ENCODE results near the gene MAPK12. TPM values are rescaled to one million over a fixed set of nuclear protein-coding genes. Genes with fewer than 3 reads are reported as not detected.

MAPK12 gene
- total and polyA plus RNA-seq, 2 donors (not counting 1 experiment from before 2014, with no cell fraction given): 6.5 to 7.8 TPM

DNA sequence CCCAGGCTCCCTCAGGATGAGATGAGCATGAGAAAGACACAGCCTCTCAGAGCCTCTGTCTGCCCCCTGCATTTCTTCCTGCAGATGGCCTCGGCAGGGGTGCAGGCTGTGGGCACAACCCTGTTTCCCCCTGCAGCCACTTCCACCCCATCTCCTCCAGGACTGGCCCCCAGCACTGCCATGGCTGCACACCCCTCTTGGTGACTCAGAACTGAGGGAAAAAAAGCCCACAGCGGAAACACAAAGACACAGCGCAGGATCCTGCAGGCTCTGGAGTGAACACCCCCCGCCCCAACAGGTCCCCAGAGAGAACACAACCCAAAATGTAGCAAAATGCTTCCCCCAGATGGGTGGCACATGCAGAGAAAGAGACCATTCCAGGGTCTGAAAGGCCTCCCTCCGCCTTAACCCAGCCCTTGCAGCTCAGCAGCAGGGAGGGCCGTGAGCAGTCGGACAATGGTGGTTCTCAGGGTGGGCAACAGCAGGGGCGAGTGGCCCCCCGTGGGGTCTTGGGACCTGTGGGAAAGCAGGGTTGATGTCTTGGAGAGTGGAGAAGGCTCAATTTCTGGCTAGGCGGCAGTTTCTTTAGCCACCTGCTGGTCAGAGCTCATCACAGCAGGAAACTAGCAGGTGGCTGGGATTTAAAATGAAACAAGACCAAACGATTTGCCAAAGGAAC, 24.6 kb downstream of the MAPK12 start:
- H3K36me3 ChIP-seq (replicated peaks in 1 of 2; ENCODE audit: control extremely low read depth in 1 of 2, control insufficient read depth in 1 of 2, extremely low read depth in 1 of 2, insufficient read depth in 2 of 2, low read length in 1 of 2): peaks cover 0 to 40% of the 10 kb centered on the region in 2 experiments
- POLR2A ChIA-PET: no interaction called here
- H3K79me2 ChIP-seq (ENCODE audit: control insufficient read depth, insufficient read depth, low read length): peaks cover 80% of the 10 kb centered on the region

More for the DNA sequence above, 24.6 kb downstream of the MAPK12 start:
- TF ChIP-seq EZH2 (IDR thresholded peaks at IDR 0.05; ENCODE audit: borderline replicate concordance, insufficient read depth, low read depth, low read length, poor library complexity, severe bottlenecking) (no peak), CTCF (IDR thresholded peaks at IDR 0.05) (peak; percentile 51)
- Histone ChIP-seq H3K9ac (ENCODE audit: low read length) (no peak overlapping the region), H3K4me2 (replicated peaks; ENCODE audit: low read depth, low read length, poor library complexity, severe bottlenecking) (no peak overlapping the region), H4K20me1 (ENCODE audit: control insufficient read depth, insufficient read depth, low read length, poor library complexity, severe bottlenecking) (peaks cover 85% of the 10 kb centered on the region), H3K27me3 (replicated peaks in 1 of 4; ENCODE audit: control extremely low read depth in 1 of 4, control insufficient read depth in 3 of 4, insufficient read depth in 4 of 4, low read length in 3 of 4) (no peaks in the 10 kb centered on the region), H3K4me3 (ENCODE audit: control extremely low read depth in 1 of 5, extremely low read depth in 1 of 5, insufficient read depth in 1 of 5, low read depth in 2 of 5, low read length in 4 of 5) (no peak overlapping the region), H3K4me1 (ENCODE audit: control insufficient read depth in 2 of 2, insufficient read depth in 2 of 2, low read length in 2 of 2) (peaks cover 6 to 11% of the 10 kb centered on the region in 2 donors), H3K9me3 (ENCODE audit: control extremely low read depth in 1 of 3, control insufficient read depth in 2 of 3, insufficient read depth in 1 of 3, low read length in 2 of 3) (peaks cover 0 to 5% (median 0%) of the 10 kb centered on the region in 3 donors), H2AFZ (ENCODE audit: insufficient read depth, low read depth, low read length, poor library complexity, severe bottlenecking) (no peak overlapping the region), H3K27ac (ENCODE audit: low read length in 2 of 2) (no peak overlapping the region)
- H3K27ac Mint-ChIP-seq: no peak overlapping the region
- CTCF ChIA-PET: interaction anchor here (0.8 to 1.8 kb wide), 8 partner anchors 10 to 307 kb away, joined by 3 to 6 read pairs (median 4); no protein-coding TSS in a partner anchor
- ATAC-seq (ENCODE audit: low read depth) (no peak), DNase-seq (no peak)
- 72% methylated on average over 9 of the region's 11 CpGs for WGBS (ENCODE audit: insufficient coverage)
- H3K27me3 Mint-ChIP-seq: no peaks in the 10 kb centered on the region
- intact Hi-C loops (cut with micrococcal nuclease): loop anchor here (1.0 kb wide), 1 partner anchor 88 kb away; no protein-coding TSS in a partner anchor
- peaks cover 18% of the 10 kb centered on the region for H3K4me1 Mint-ChIP-seq
- no peaks in the 10 kb centered on the region for H3K9me3 Mint-ChIP-seq (ENCODE audit: insufficient read depth)
- no peak overlapping the region for H3K4me3 Mint-ChIP-seq

Data from B cell (primary cell).